ENCODE data around the gene LRRTM4. TPM values are rescaled to one million over a fixed set of nuclear protein-coding genes. Genes with fewer than 3 reads are reported as not detected.

LRRTM4 gene
- total and polyA plus RNA-seq, 2 donors (not counting 1 experiment from before 2014, with no cell fraction given), result 0.05 TPM; not detected in 1

- DNase-seq (ENCODE audit: low read depth in 2 of 2), result no peak
- no peak overlapping the region for H3K9ac ChIP-seq (ENCODE audit: insufficient read depth, low read length)
- H3K4me2 ChIP-seq (ENCODE audit: extremely low read depth, insufficient read depth, low read length), result no peak overlapping the region
- TF ChIP-seq CTCF (conservative IDR thresholded peaks at IDR 0.05 in 1 of 2, IDR thresholded peaks at IDR 0.05 in 1 of 2; ENCODE audit: low read depth in 1 of 2, low read length in 2 of 2) (no peak), EZH2 (IDR thresholded peaks at IDR 0.05; ENCODE audit: low read length, missing control alignments) (no peak)
- H3K27ac ChIP-seq (ENCODE audit: insufficient read depth, low read length), result no peak overlapping the region
- H3K9me3 ChIP-seq (ENCODE audit: control insufficient read depth, insufficient read depth, low read depth, low read length), result no peaks in the 10 kb centered on the region
- H3K27me3 ChIP-seq (ENCODE audit: control insufficient read depth, insufficient read depth, low read length), result no peaks in the 10 kb centered on the region
- H3K4me3 ChIP-seq (replicated peaks in 1 of 4; ENCODE audit: control extremely low read depth in 1 of 4, insufficient read depth in 1 of 4, low read depth in 3 of 4, low read length in 4 of 4), result no peak overlapping the region
- H4K20me1 ChIP-seq (ENCODE audit: control insufficient read depth, extremely low read depth, insufficient read depth, low read length), result no peaks in the 10 kb centered on the region
- no peaks in the 10 kb centered on the region for H3K4me1 ChIP-seq (ENCODE audit: control insufficient read depth, extremely low read depth, insufficient read depth, low read length)
- H3K36me3 ChIP-seq (ENCODE audit: control insufficient read depth, insufficient read depth, low read length), result no peaks in the 10 kb centered on the region
- no peaks in the 10 kb centered on the region for H3K79me2 ChIP-seq (ENCODE audit: control insufficient read depth, insufficient read depth, low read length)
- no peak overlapping the region for H2AFZ ChIP-seq (ENCODE audit: low read length)
These were observed 520.3 kb downstream of the LRRTM4 start for GRCh38 chr2:77001895-77002294.

GRCh38 chr2:76998704-76999103 is 523.5 kb downstream of the LRRTM4 start:
- Histone ChIP-seq H3K4me3 (replicated peaks in 1 of 4; ENCODE audit: control extremely low read depth in 1 of 4, insufficient read depth in 1 of 4, low read depth in 3 of 4, low read length in 4 of 4) (no peak overlapping the region), H3K27me3 (ENCODE audit: control insufficient read depth, insufficient read depth, low read length) (no peaks in the 10 kb centered on the region)

GRCh38 chr2:76998152-76998551 is 524.0 kb downstream of the LRRTM4 start:
- TF ChIP-seq EZH2 (IDR thresholded peaks at IDR 0.05; ENCODE audit: low read length, missing control alignments), result no peak
- no peak for TF ChIP-seq CTCF (conservative IDR thresholded peaks at IDR 0.05 in 1 of 2, IDR thresholded peaks at IDR 0.05 in 1 of 2; ENCODE audit: low read depth in 1 of 2, low read length in 2 of 2)
- H3K36me3 ChIP-seq (ENCODE audit: control insufficient read depth, insufficient read depth, low read length), result no peaks in the 10 kb centered on the region
- no peak overlapping the region for H2AFZ ChIP-seq (ENCODE audit: low read length)
- H3K79me2 ChIP-seq (ENCODE audit: control insufficient read depth, insufficient read depth, low read length), result no peaks in the 10 kb centered on the region
- H3K27ac ChIP-seq (ENCODE audit: insufficient read depth, low read length), result no peak overlapping the region
- H3K4me1 ChIP-seq (ENCODE audit: control insufficient read depth, extremely low read depth, insufficient read depth, low read length), result no peaks in the 10 kb centered on the region
- peak in 1 of 2 donors; percentile 37 for DNase-seq (ENCODE audit: low read depth in 2 of 2)
- no peaks in the 10 kb centered on the region for H3K27me3 ChIP-seq (ENCODE audit: control insufficient read depth, insufficient read depth, low read length)
- H4K20me1 ChIP-seq (ENCODE audit: control insufficient read depth, extremely low read depth, insufficient read depth, low read length), result no peaks in the 10 kb centered on the region
- no peak overlapping the region for H3K9ac ChIP-seq (ENCODE audit: insufficient read depth, low read length)
- H3K4me3 ChIP-seq (replicated peaks in 1 of 4; ENCODE audit: control extremely low read depth in 1 of 4, insufficient read depth in 1 of 4, low read depth in 3 of 4, low read length in 4 of 4), result no peak overlapping the region
- H3K9me3 ChIP-seq (ENCODE audit: control insufficient read depth, insufficient read depth, low read depth, low read length), result no peaks in the 10 kb centered on the region
- no peak overlapping the region for H3K4me2 ChIP-seq (ENCODE audit: extremely low read depth, insufficient read depth, low read length)

More at GRCh38 chr2:76998704-76999103, 523.5 kb downstream of the LRRTM4 start:
- TF ChIP-seq CTCF (conservative IDR thresholded peaks at IDR 0.05 in 1 of 2, IDR thresholded peaks at IDR 0.05 in 1 of 2; ENCODE audit: low read depth in 1 of 2, low read length in 2 of 2) (no peak), EZH2 (IDR thresholded peaks at IDR 0.05; ENCODE audit: low read length, missing control alignments) (no peak)
- Histone ChIP-seq H3K27ac (ENCODE audit: insufficient read depth, low read length) (no peak overlapping the region), H4K20me1 (ENCODE audit: control insufficient read depth, extremely low read depth, insufficient read depth, low read length) (no peaks in the 10 kb centered on the region), H3K9ac (ENCODE audit: insufficient read depth, low read length) (no peak overlapping the region), H3K79me2 (ENCODE audit: control insufficient read depth, insufficient read depth, low read length) (no peaks in the 10 kb centered on the region), H3K36me3 (ENCODE audit: control insufficient read depth, insufficient read depth, low read length) (no peaks in the 10 kb centered on the region), H3K4me2 (ENCODE audit: extremely low read depth, insufficient read depth, low read length) (no peak overlapping the region), H2AFZ (ENCODE audit: low read length) (no peak overlapping the region), H3K9me3 (ENCODE audit: control insufficient read depth, insufficient read depth, low read depth, low read length) (no peaks in the 10 kb centered on the region), H3K4me1 (ENCODE audit: control insufficient read depth, extremely low read depth, insufficient read depth, low read length) (no peaks in the 10 kb centered on the region)
- DNase-seq (ENCODE audit: low read depth in 2 of 2), result peak; percentile 34 to 88
